T1000 (cell line): ENCODE measurements around the gene FHIT.
"Not testable (repeated sequence)": the region's sequence is repeated elsewhere in the genome, so short reads cannot be mapped to it uniquely, and the experiment has no call there.

Experiments
- DNase-seq: peaks from one replicate; lab custom pipeline; 2025; ENCODE audit warnings: mixed read lengths; lab: John Stamatoyannopoulos, UW

The FHIT gene

GRCh38 chr3:60703956-60704736 lies 547.1 kb downstream of the FHIT start:
- DNase-seq, result no peak

- DNase-seq, result no peak
These were observed 548.2 kb downstream of the FHIT start for GRCh38 chr3:60703008-60703407.

GRCh38 chr3:60698117-60698516 lies 553.1 kb downstream of the FHIT start:
- DNase-seq, result no peak

- DNase-seq, result no peak
These were observed 554.1 kb downstream of the FHIT start for GRCh38 chr3:60697132-60697531.

GRCh38 chr3:60696428-60697125 lies 554.7 kb downstream of the FHIT start:
- DNase-seq, result no peak

- no peak for DNase-seq
These were observed 575.8 kb downstream of the FHIT start for GRCh38 chr3:60675424-60675823.

- DNase-seq, result no peak
These were observed 576.4 kb downstream of the FHIT start for GRCh38 chr3:60674870-60675269.

GRCh38 chr3:60673123-60673522 lies 578.1 kb downstream of the FHIT start:
- no peak for DNase-seq

- DNase-seq, result not testable (repeated sequence)
These were observed 578.9 kb downstream of the FHIT start for GRCh38 chr3:60672337-60672736.

GRCh38 chr3:60669636-60670035 lies 581.6 kb downstream of the FHIT start:
- DNase-seq, result no peak

GRCh38 chr3:60660026-60660425 lies 591.2 kb downstream of the FHIT start:
- no peak for DNase-seq

- no peak for DNase-seq
These were observed 592.2 kb downstream of the FHIT start for GRCh38 chr3:60659098-60659497.

- DNase-seq, result no peak
These were observed 593.3 kb downstream of the FHIT start for GRCh38 chr3:60657972-60658371.

- no peak for DNase-seq
These were observed 598.4 kb downstream of the FHIT start for GRCh38 chr3:60652829-60653228.

- no peak for DNase-seq
These were observed 599.5 kb downstream of the FHIT start for GRCh38 chr3:60651799-60652198.

- DNase-seq, result no peak
These were observed 601.1 kb downstream of the FHIT start for GRCh38 chr3:60650171-60650570.

- DNase-seq, result no peak
These were observed 605.5 kb downstream of the FHIT start for GRCh38 chr3:60645801-60646200.

GRCh38 chr3:60643831-60644230 lies 607.4 kb downstream of the FHIT start:
- no peak for DNase-seq

- DNase-seq, result no peak
These were observed 609.9 kb downstream of the FHIT start for GRCh38 chr3:60641354-60641753.

- no peak for DNase-seq
These were observed 614.4 kb downstream of the FHIT start for GRCh38 chr3:60636846-60637245.

- DNase-seq, result no peak
These were observed 617.6 kb downstream of the FHIT start for GRCh38 chr3:60633644-60634043.

GRCh38 chr3:60631509-60631908 lies 619.7 kb downstream of the FHIT start:
- no peak for DNase-seq

- no peak for DNase-seq
These were observed 620.3 kb downstream of the FHIT start for GRCh38 chr3:60630953-60631352.

GRCh38 chr3:60629816-60630215 lies 621.4 kb downstream of the FHIT start:
- DNase-seq, result no peak
